ELF-1 (cell line): ENCODE results near the gene ATP1B3.
A peak's percentile ranks its signal among the peaks of the same experiment; 100 is the strongest.
"Not testable (repeated sequence)": the region's sequence is repeated elsewhere in the genome, so short reads cannot be mapped to it uniquely, and the experiment has no call there.

Experiments used
- DNase-seq: peaks from one replicate; pipeline ENCODE4 v3.0.0-alpha.2; 2016; ENCODE audit warnings: low read depth, low spot score

Gene ATP1B3

GRCh38 chr3:141860086-141860669 is 16.3 kb upstream of the ATP1B3 start:
- DNase-seq = no peak

- no peak for DNase-seq
Measured at GRCh38 chr3:141860766-141861513, 15.5 kb upstream of the ATP1B3 start.

- no peak for DNase-seq
Measured at GRCh38 chr3:141862279-141862816, 14.1 kb upstream of the ATP1B3 start.

GRCh38 chr3:141863491-141863890 is 13.0 kb upstream of the ATP1B3 start:
- DNase-seq = no peak

- DNase-seq = no peak
Measured at GRCh38 chr3:141864281-141864970, 12.0 kb upstream of the ATP1B3 start.

GRCh38 chr3:141865101-141865500 is 11.3 kb upstream of the ATP1B3 start:
- DNase-seq = no peak

GRCh38 chr3:141870091-141870687 is 6.3 kb upstream of the ATP1B3 start:
- DNase-seq = no peak

- DNase-seq = peak; percentile 90
Measured at GRCh38 chr3:141875374-141875892, 1.0 kb upstream of the ATP1B3 start.

GRCh38 chr3:141875893-141876380 is 506 bp upstream of the ATP1B3 start:
- no peak for DNase-seq

GRCh38 chr3:141876891-141877621 is 613 bp downstream of the ATP1B3 start:
- DNase-seq = peak; percentile 43

GRCh38 chr3:141877911-141878310 is 1.5 kb downstream of the ATP1B3 start:
- DNase-seq = no peak

- DNase-seq = no peak
Measured at GRCh38 chr3:141878326-141878725, 1.9 kb downstream of the ATP1B3 start.

- no peak for DNase-seq
Measured at GRCh38 chr3:141878817-141879216, 2.4 kb downstream of the ATP1B3 start.

- no peak for DNase-seq
Measured at GRCh38 chr3:141881702-141882101, 5.3 kb downstream of the ATP1B3 start.

GRCh38 chr3:141887051-141887450 is 10.6 kb downstream of the ATP1B3 start:
- no peak for DNase-seq

- not testable (repeated sequence) for DNase-seq
Measured at GRCh38 chr3:141888548-141888947, 12.1 kb downstream of the ATP1B3 start.

- no peak for DNase-seq
Measured at GRCh38 chr3:141894524-141895176, 18.2 kb downstream of the ATP1B3 start.

GRCh38 chr3:141895731-141896130 is 19.3 kb downstream of the ATP1B3 start:
- no peak for DNase-seq

GRCh38 chr3:141898908-141899307 is 22.5 kb downstream of the ATP1B3 start:
- no peak for DNase-seq

- DNase-seq = no peak
Measured at GRCh38 chr3:141900343-141900742, 23.9 kb downstream of the ATP1B3 start.
